Caki2 (cell line): ENCODE measurements around the gene SOX6. TPM values are rescaled to one million over a fixed set of nuclear protein-coding genes. Genes with fewer than 3 reads are reported as not detected.
"Not testable (repeated sequence)": the region's sequence is repeated elsewhere in the genome, so short reads cannot be mapped to it uniquely, and the experiment has no call there.

Source experiments
- DNase-seq: peaks from one replicate; pipeline ENCODE4 v3.0.0-alpha.2; 2015; ENCODE audit warnings: low read depth
- in situ Hi-C: cut with HindIII; loops from 2 replicates; pipeline ENCODE4 v1.10.0; 2016; ENCODE audit warnings: low sequenced_read_pairs, low pct_unique_long_range_greater_than_20kb, mixed read lengths
- total RNA-seq: library from RNA; depleted of rRNA; stranded (reverse); fragments of >200 nt; shearing (Covaris generic); gene quantifications from 2 replicates; pipeline ENCODE4 v1.2.3, GENCODE V29; 2014; ENCODE audit warnings: low replicate concordance; rRNA removed

The SOX6 gene
- total RNA-seq: 0.78 and 2.1 TPM in 2 replicates

DNA sequence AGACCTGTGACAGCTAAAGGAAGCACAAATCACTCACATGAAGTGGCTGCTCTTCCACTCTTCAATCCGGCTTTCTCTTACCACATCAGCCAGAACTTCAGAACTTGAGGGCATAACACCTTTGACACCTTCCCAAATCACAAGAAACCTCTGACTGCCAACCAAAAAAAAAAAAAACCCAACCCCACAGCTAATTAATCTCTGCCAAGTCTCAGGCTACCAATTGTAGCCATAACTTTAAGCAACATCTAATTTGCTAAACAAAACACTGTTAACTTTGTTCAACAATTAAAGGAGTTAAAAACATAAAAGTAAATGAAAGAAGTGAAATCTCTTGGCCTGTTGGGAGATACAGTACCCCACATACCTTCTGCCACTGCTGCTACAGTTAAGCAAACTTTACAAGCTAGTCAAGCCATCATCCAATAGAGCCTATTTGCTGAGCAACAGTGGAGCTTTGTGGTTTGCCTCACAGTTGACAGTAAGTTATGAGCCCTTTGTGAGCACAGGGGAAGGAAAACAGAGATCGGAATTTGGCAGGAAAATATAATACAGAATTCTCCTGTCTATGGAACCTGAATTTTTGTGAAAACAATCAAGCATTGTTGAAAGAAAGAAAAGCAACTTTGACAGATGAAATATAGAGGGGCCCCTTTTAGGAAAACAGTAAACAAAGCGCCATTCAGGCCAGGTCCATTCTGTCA, at the start of gene SOX6:
Gene SOX6 (minus strand): TSS at position 490 of the 704 bp plus-strand sequence. CDS start 15,298 bp downstream, outside the sequence.
- DNase-seq: no peak
- in situ Hi-C loops: no loop called here

DNA sequence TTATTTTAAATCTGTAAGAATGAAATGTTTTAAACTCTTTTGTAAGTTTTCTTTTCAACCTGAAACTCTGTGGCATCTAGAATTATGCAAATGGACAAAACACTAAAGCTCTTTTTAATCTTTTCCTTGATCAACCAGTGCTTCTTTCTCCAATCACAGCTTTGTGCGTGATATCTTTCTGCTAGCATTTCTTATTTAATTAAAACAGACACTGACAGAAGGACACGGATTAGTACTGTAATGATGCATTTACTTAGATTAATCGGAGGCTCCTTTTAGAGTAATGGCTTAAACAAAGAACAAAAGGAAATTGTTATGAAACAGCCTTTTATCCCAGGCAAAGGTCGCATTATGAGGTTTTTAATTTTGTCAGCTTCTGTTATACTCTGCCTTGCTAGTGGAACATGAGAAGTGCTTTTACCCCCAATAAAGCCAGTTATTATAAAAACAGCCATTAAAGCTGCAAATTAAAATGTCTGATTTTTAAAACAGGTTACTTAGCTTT, 48.5 kb upstream of the SOX6 start:
- no peak for DNase-seq
- in situ Hi-C loops: no loop called here

DNA sequence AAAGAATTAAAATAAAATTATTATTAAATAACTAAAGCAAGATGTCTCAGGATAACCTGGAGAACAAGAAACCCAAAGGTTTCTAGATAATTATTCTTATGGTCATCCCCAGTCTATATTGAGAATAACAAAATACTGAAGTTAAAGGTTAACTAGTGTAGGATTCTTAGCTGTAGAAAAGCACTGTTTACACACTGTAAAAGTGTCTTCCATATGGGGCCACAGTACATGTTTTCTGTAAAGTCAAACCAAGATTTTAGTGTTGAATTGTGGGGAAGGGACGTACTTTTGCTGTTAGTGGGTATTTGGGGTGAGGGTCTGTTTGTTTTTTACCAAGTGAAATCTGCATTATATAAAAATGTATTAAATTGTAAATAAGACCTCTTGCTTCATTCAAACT, 47.5 kb upstream of the SOX6 start:
- in situ Hi-C loops: no loop called here
- no peak for DNase-seq

DNA sequence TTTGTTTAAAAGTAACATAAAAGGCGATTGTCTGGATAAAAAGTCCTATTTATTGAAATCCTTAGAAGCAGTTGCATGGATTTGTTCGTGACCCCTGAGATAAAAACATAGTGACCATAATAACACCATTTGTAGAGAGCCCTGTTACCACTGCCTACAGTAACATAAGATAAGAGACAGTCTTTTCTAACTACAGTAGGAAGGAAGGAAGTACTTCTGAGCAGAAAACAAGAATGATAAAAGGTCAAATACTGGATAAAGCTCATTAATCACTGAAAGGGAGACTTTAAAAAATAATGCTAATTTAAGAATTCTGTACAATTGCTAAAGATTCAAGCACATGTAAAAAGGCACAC, 47.1 kb upstream of the SOX6 start:
- in situ Hi-C loops: no loop called here
- DNase-seq: no peak

DNA sequence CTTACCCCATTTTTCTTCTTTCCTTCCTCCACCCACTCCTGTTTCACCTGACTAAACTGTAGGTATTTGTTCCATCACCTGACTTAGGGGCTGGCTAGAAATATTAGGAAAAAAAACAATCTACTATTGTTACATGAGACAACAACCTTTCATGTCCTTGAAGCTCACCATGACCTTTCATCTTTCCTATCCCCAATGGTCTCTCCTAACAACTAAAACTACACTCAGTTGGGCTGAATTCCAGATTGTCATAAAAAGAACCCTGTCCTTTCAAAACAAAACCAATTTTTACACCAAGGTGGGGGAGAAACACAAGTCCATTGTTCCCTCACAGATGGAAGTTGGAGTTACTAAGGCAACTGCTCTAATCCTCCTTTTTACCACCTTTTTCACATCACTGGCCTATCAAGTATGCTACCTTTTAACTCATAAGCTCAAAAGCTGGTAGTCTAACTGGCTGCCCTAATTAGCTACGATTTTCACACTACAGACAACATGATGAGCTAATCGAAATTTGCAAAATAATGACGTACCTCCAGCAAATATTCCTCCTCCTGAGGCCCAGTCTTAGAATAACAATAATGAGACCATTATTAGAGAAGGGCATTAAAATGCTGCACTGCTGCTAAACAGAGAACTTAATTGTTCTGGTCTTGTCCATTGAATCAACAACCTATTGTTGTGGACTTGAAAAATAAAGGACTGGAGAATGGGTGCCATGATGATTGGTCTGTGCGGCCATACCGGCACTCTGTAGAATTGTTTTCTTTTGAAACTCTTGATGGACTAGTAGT, 46.5 kb upstream of the SOX6 start:
- DNase-seq: peak; percentile 4
- in situ Hi-C loops: no loop called here

DNA sequence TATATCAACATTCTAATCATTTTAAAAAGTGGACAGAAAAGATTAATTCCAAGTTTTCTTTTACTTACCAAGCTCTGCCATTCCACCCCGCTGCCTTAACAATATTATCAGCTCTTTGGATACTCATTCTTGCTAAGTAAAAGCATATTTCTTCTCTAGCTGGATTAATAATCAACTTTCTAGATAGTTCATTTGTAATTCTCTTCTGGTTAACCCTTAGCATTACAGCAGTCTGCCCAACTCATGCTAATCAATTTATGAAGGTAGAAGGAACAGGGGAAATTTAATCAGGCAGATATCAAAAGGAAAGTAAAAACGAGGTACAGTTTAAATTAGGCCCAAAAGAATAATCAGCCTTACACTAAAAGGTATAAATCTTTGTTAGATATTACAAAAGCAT, 41.0 kb upstream of the SOX6 start:
- in situ Hi-C loops: no loop called here
- no peak for DNase-seq

DNA sequence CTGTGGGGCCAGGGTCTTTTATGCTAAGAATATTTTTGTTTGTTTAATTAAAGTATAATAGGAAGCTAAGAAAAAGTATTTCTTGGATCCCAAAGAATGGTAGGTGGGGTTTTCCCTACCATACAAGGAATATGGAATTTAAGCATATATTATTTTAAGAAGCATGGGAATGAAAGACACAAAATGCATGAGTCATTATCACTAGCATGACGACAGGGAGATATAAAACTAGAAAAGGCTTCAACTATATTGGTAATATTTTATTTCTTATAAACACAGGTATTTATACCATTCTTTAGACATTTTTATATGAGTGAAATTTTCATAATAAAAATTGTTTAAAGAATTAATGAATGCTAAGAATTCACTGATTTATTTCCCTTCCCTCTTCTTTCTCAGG, 39.3 kb upstream of the SOX6 start:
- in situ Hi-C loops: no loop called here
- no peak for DNase-seq

DNA sequence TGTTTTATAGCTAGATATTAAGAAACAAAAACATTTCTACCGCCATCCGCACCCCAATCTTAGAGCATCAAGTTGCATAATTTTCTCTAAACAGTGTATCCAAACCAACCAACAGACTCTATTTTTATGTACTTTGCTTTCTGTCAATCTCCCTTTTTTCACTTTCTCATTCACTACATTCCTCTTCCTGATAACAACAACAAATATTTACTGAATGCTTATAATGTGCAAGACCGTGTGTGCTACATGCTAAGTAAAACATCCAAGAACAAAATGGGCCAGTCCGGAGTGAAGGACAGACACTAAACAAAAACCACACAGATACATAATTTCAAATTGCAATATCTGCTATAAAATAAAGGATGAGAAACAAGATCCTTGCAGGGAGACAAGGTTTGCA, 38.6 kb upstream of the SOX6 start:
- in situ Hi-C loops: no loop called here
- no peak for DNase-seq

DNA sequence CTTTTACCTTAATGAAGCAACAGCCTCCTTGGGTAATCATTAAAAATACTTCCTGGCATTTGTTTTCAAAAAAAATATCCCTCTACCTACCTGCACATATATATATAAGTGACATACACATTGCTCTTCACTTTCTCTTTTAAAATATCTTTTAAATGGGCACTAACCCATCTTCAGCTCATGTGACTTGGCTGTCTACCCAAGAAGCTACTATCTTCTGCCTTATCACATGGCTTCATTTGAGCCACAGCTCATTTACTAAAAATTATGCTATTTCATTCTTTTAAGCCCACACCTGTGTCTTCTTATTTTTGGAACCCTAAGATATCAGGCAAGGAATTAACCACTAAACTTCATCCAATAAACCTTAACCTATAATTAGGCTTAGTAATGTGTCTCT, 37.0 kb upstream of the SOX6 start:
- in situ Hi-C loops: no loop called here
- DNase-seq: no peak

DNA sequence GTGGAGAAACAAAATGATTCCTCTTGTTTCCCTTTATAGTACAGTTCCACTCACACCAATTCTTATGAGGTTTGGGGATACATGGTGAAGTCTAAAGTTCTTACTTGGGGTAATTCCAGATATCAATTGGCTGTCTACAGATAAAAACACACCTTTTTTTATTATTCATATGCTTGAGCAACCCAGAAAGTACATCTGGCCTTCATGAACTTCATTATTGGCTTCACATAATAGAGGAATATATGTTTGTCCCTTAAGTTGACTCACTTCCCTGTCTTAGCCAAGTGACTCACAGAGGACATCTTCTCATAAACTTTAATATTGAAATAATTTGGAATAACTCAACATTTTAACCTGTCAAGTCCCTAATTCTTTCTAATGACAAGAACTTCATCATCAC, 36.3 kb upstream of the SOX6 start:
- in situ Hi-C loops: no loop called here
- no peak for DNase-seq

DNA sequence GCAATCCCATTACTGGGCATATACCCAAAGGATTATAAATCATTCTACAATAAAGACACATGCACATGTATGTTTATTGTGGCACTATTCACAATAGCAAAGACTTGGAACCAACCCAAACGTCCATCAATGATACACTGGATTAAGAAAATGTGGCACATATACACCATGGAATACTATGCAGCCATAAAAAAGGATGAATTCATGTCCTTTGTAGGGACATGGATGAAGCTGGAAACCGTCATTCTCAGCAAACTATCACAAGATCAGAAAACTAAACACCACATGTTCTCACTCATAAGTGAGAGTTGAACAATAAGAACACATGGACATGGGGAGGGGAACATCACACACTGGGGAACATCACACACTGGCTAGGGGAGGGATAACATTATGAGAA, 34.5 kb upstream of the SOX6 start:
- DNase-seq, in situ Hi-C loops: not testable (repeated sequence)

DNA sequence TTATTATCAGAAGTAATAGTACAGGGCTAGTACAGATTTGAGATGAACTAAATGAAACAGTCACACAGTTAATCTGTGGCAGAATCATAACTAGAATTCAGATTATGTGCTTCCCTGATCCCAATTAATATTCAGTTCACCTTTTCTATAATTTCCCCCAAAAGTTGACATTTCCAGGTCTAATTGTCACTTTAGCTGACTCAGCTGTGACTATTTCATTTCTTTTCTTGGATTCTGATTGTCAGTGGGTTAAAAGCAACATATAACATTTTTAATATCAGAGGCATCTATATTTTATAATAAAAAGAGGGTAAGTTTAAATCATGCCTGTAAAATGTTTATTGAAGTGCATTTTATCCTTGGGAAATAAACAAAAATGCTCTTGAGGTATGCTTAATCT, 28.8 kb upstream of the SOX6 start:
- in situ Hi-C loops: no loop called here

DNA sequence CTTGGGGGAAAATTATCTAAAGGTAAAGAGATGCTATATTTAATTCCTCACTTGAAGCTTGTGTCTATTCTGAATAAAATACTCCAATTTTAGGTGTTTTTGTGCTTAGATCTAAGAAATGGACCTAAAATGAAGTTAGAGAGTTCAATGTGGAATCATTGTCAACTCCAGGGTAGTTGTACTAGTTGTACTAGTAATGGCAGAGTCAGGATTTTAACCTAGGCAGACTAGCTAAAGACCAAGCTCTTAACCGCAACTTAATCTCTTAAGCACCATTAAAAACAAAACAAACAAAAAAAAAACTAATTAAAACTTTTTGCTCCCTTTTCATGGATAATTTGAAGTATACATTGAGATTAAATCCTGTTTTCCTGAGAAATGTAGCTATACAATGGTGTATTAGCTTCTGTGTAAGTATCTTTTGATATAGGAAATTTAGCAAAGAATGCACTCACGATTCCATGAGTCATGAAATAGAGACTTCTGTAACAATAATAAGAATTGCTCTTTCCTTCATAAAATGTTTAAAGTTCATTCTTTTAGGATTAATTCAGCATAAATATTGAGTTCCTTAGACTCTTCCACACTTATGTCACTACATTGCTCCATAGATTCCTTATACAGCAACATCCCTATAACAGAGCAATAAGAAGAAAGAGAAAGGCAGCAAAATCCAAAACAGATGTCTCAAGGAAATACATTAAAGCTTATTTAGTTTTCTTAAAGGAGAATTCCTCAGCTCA, 26.5 kb upstream of the SOX6 start:
- in situ Hi-C loops: no loop called here
- DNase-seq: no peak

More for the DNA sequence above, 28.8 kb upstream of the SOX6 start:
- no peak for DNase-seq

DNA sequence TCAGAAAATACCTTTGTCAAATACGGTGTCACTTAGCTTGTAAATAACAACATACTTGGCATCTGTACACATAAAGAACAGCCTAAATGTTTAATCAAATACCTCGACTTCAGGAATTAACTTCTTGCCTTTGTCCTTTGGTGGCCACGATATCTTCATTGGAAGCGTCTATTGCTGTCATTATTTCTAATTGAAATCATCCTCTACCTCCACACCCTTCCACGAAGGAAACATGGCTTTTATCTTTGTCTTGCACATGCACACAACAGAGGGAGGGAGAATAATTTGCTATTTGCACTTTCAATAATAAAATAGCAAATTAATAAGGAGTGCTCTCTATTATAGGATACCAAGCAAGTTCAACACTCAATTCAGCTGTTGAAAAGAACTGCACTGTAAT, 25.8 kb upstream of the SOX6 start:
- no peak for DNase-seq
- in situ Hi-C loops: no loop called here

DNA sequence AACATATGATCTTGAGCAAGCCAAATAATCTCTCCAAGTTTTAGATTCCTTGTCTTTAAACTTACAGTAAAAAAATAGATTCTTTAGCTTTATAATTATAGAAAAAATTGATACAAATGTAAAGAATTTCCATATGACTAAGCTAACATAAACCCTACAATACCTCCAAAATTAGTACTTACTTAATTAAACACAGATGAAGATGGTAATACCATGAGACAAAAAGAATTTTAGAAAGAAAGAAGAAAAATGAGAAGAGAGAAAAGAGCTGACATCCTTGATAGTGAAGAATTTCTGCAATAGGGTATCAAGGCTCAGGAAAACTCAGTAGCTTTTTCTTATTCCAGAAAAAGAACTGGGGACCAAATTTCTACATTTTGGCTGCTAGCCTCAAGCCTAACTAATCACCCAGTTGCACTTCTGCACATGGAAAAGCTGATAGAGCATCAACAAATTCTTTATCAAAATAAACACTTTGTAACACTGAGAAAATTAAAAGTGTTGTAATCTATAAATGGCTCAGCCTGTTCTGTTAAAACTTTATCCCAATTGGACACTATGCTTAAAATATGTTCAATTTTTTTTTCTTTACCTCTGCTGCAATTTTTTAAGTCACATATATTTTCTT, 24.7 kb upstream of the SOX6 start:
- no peak for DNase-seq
- in situ Hi-C loops: no loop called here

DNA sequence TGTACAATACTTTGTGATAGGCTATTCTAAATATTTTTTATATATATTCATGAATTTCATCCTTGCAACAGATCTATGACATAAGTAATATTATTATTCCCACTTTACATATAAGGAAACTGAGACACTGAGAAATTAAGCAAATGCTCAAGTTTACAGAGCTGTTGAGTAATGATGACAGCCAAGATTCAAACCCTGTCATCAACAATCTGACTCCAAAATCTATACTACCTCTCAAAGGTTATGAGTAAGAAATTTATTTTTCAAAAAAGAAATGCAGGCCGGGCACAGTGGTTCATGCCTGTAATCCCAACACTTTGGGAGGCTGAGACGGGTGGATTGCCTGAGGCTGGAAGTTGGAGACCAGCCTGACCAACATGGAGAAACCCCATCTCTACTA, 22.6 kb upstream of the SOX6 start:
- DNase-seq: no peak
- in situ Hi-C loops: no loop called here

DNA sequence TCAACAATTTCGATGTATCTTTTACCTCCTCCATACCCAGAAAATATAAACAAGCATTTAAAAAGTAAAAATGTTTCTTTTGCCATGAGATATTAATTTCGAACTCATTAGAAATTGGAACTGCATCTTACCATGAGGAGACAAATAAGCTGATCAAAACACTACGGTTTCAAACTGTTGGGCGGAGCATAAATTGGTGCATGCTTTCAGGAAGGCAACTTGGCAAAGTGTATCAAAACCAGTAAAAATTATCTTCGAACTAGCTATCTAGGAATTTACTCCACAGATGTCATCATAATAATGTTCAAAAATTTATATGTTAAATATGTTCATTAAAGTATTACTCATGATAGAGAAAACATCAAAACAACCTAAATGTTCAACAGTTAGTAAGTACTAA, 21.4 kb upstream of the SOX6 start:
- in situ Hi-C loops: no loop called here

DNA sequence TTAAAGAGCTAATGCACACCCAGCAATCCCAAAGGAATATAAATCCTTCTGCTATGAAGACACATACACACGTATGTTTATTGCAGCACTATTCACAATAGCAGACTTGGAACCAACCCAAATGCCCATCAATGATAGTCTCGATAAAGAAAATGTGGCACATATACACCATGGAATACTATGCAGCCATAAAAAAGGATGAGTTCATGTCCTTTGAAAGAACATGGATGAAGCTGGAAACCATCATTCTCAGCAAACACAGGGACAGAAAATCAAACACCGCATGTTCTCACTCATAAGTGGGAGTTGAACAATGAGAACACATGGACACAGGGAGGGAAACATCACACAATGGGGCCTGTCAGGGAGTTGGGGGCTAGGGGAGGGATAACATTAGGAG, 19.3 kb upstream of the SOX6 start:
- in situ Hi-C loops: not testable (repeated sequence)

More for the DNA sequence above, 21.4 kb upstream of the SOX6 start:
- DNase-seq: no peak

DNA sequence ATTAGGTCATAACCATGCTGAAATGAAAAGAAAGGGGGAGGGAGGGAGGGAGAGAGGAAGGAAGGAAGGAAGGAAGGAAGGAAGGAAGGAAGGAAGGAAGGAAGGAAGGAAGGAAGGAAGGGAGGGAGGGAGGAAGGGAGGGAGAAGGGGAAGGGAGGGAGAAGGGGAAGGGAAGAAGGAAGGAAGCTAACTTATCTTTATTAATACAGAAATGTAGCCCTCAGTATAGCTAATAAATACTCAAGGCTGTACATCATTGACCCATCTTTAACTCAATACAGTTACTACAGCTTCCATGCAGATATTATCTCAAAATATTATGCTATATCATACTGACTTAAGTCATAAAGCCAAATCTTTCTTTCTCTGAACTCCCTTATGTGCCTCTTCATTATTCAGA, 17.4 kb upstream of the SOX6 start:
- in situ Hi-C loops: no loop called here
- DNase-seq: no peak

More for the DNA sequence above, 19.3 kb upstream of the SOX6 start:
- not testable (repeated sequence) for DNase-seq
